ENCODE data around the gene MPST.
A peak's percentile ranks its signal among the peaks of the same experiment; 100 is the strongest.

MPST gene

GRCh38 chr22:37001826-37002225 lies 17.7 kb upstream of the MPST start:
- no peak for DNase-seq

GRCh38 chr22:37002633-37003032 lies 16.9 kb upstream of the MPST start:
- DNase-seq: no peak

DNA sequence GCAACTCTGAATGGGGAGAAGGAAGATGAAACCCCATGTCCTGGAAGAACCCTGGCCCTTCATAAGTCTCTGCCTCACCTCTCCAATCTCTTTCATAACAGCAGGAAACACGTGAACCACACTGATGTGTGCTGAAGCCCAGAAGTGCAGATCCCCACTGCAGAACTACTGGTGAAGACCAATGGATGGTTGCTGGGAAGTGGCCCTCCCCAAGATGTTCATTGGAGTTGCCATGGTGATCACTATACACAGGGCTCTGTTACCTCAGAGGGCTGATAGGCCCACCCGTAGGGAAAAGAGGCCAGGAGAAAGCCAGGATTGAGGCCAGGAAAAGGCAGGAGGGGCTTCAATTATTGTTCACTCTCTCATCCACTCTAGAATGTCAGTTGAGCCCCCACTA lies 11.9 kb upstream of the MPST start:
- DNase-seq: no peak

DNA sequence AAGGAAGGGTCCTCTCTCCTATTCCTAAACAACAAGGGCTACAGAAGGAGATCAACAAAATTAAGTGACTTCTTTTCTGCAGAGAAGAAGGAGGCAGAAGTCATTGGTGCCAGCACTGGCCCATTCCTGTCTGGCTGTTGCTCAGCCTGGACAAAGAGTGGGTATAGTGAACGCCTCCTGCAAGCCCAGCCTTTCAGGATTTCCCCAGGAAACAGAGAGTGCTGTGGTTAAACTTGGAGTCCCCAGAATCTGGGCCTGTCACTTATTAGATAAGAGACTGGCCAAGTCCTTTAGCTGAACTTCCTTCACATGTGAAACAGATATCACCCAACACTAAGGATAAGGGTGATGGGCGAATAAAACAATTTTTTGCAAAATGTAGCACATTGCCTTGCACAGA lies 11.2 kb upstream of the MPST start:
- no peak for DNase-seq

GRCh38 chr22:37009490-37009889 lies 10.1 kb upstream of the MPST start:
- no peak for DNase-seq

- DNase-seq: no peak
Measured at GRCh38 chr22:37010174-37010573, 9.4 kb upstream of the MPST start.

DNA sequence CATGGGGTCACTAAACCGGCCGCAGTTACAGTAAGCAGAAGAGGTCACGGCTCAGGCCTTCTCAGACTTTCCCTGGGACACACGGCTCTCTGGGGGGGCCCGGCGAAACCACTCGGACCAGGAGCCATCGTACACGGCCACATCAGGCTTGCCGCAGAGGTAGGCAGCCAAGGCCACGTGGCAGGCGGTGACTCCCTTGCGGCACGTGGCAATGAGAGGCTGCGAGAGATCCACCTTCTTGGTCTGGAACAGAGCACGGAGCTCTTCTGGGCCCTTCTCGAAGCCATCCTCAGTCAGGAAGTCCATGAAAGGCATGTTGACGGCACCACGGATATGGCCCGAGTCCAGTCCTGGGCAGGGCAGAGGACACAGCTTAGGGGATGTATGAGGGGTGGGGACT lies 8.6 kb upstream of the MPST start:
- DNase-seq: no peak

DNA sequence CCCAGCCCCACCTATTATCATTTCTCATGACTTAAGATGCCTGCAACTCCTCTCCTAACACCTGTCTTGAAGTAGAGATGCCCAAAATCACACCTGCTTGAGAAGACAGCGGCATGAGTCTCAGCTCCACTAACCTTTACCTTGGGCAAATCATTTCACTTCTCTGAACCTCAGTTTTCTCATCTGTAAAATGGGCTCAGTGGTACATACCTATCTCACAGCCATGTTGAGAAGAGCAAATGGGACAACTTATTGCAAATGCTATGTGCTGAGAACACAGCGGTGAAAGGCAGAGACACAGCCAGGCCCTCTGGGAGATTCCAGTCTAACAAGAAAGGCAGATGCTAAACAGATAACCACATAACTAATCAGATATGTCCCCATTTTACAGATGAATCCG lies 8.1 kb upstream of the MPST start:
- no peak for DNase-seq

DNA sequence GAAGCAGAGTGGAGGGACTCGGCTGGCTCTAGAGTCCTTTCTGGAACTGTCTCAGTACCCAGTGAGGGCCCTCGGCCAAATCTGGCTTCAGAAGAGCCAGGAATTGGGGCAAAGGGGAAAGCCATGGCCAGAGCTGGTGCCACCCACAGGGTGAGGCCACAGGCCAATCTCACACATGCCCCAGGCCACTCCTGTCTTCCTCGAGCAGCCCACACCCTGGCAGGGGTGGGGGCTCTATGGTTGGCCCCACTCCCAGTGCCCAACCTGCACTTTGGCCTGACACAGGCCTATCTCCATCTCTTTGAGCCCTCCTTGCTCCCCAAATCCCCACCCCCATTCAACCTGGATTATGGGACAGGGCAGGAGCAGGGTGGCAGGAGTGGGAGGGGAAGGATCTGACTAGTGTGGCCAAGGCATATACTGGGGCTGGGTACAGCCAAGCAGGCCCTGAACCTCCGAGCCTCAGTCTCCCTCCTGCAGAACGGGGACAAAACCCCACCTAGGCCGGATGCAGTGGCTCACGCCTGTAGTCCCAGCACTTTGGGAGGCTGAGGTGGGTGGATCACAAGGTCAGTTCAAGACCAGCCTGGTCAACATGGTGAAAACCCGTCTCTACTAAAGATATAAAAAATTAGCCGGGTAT lies 7.2 kb upstream of the MPST start:
- DNase-seq: no peak

- DNase-seq: no peak
Measured at GRCh38 chr22:37012956-37013355, 6.6 kb upstream of the MPST start.

DNA sequence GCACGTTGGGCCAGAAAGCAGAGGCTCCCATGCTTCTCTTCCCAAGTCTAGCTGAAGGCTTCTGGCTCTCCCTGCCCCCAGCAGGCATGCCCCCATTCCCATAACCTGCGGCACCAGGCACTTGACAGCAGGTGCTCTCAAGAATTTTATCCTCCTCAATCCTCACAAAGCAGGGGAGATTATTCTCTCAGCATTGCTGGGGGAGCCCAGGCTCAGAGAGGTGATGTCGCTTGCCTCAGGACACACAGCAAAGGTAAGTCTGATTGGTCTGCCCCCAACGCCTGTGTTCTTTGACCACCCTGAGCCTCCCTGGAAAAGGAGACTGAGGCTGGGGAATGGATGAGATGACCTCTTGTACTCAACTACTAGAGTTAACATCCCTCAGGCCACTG lies 5.1 kb upstream of the MPST start:
- no peak for DNase-seq

GRCh38 chr22:37014835-37015586 lies 4.5 kb upstream of the MPST start:
- no peak for DNase-seq

DNA sequence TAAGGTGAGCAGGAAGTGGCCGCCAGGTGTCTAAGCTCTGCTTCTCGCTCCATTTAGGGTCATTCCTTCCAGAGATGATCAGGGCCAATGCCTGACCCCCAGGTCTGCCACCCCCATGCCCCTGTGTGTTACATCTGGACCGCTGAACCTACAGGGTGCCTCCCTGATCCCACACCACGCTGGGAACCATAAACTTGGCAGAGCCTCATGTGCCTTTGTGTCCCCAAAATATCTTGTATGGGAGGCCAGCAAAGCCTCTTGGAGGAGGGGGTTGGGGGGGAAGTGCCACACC lies 4.0 kb upstream of the MPST start:
- DNase-seq: no peak

- DNase-seq: no peak
Measured at GRCh38 chr22:37016134-37016910, 3.2 kb upstream of the MPST start.

DNA sequence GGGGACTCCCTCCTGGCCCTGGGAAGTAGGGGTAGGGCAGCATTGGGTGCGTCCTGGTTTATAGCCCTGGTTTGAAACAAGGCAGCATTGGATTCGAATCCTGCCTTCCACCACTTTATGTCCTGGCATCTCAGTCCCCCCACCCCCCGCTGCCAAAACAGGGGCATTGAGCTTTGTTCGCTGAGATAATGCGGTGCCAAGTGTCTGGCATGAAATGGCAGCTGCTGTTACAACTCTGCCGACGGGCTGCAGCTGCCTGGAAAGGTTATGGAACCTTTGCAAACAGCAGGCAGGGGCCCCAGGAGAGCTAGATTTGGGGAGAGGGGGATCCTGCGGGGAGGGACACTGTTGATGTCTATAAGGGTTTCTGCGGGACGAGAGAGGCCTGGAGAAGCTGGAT lies 2.2 kb upstream of the MPST start:
- DNase-seq: no peak

GRCh38 chr22:37018086-37018814 lies 1.3 kb upstream of the MPST start:
- DNase-seq: no peak

GRCh38 chr22:37018815-37019308 lies 680 bp upstream of the MPST start:
- no peak for DNase-seq

DNA sequence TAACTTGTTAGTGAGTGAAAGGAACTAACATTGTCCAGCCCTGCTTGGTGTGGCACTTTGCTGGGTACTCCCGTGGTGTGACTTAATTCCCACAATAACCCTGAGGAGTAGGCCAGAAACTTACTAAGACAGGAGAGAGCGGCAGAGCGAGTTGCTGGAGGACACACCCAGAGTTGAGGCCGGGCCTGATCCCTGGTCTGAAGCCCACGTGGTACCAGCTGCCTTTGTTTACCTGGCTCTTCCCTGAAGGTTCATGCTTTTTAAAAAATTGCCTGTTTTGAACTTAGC lies 594 bp downstream of the MPST start:
- DNase-seq: no peak

GRCh38 chr22:37021041-37021440 lies 1.5 kb downstream of the MPST start:
- no peak for DNase-seq

DNA sequence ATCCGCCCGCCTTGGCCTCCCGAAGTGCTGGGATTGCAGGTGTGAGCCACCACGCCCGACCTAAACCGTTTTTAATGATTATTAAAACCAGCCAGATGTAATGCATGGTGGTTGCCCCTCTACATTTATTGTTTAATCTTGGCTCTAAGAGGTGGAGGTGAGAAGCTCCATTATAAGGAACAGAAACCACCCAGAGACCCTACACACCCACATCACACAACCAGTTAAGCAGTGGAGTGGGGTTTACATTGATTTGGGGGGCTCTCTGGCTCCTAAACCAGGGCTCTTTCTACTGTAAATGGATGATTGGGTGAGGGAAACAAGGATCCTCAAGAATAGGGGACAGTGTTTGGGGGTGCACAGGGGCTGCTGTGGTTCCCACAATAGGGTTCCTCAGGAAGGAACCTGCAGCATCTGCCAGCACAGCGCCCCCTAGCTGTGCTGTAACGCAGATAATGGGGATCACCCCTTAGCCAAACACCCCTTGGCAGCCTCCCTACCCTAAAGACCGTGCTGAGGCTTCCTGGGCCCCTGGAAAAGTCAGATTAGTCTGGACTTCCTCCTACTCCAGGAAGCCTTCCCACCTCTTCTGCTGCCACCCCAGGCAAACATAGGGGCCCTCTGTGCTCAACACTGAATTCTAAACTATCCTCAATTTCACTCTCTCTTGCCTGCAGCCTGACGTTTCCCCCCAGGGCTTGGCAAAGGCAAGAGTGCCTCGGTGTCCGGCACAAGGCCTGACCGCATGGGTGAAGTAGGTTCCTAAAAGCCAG lies 2.4 kb downstream of the MPST start:
- DNase-seq: peak; percentile 86

GRCh38 chr22:37022483-37023337 lies 3.2 kb downstream of the MPST start:
- no peak for DNase-seq
